B cell (primary cell): ENCODE data around the gene CCNL1. TPM values are rescaled to one million over a fixed set of nuclear protein-coding genes. Genes with fewer than 3 reads are reported as not detected.

Experiments
- ATAC-seq: fragments of 200-7000 bp; cut with Tn5 transposase; one replicate; pipeline ENCODE4 v1.10.0; 2021; ENCODE audit warnings: low read depth, mild to moderate bottlenecking, moderate number of reproducible peaks, moderate library complexity
- CTCF ChIA-PET: fragments of 350-600 bp; sonication (Branson Sonifier 250); formaldehyde crosslinking; loops from one replicate; lab custom pipeline; 2021; ENCODE audit warnings: antibody characterized with exemption, inconsistent platforms; lab: Charles Lee
- POLR2A ChIA-PET: fragments of 350-600 bp; sonication (Branson Sonifier 250); formaldehyde crosslinking; loops from one replicate; lab custom pipeline; 2021; ENCODE audit warnings: antibody characterized with exemption; lab: Charles Lee
- DNase-seq: peaks from one replicate; pipeline ENCODE4 v3.0.0; 2013
- H2AFZ ChIP-seq: 2 replicates; pipeline ENCODE4 v1.6.1; 2012; ENCODE audit warnings: mild to moderate bottlenecking, low read depth, low read length; ENCODE audit not compliant: insufficient read depth, poor library complexity, severe bottlenecking
- H3K27ac ChIP-seq, 2 donors: 1 replicate in 1 of 2; 2 replicates in 1 of 2; pipeline ENCODE4 v1.5.1; 2012 to 2013; ENCODE audit warnings: low read length in 2 of 2, mild to moderate bottlenecking in 2 of 2, moderate library complexity in 1 of 2
- H3K27me3 ChIP-seq, 4 experiments: fragments of 200-600 bp in 1 of 4; sonication (generic) in 1 of 4; replicated peaks in 1 of 4; 1 replicate in 2 of 4; 2 replicates in 2 of 4; pipeline versions ENCODE4 v1.6.1 to v1.7.0; 2013 to 2016; ENCODE audit warnings: low read length in 3 of 4, mild to moderate bottlenecking in 2 of 4, mixed read lengths in 1 of 4, moderate library complexity in 1 of 4; ENCODE audit not compliant: insufficient read depth in 4 of 4, control insufficient read depth in 3 of 4; ENCODE audit errors: control extremely low read depth in 1 of 4
- H3K36me3 ChIP-seq, 2 experiments: replicated peaks in 1 of 2; 1 replicate in 1 of 2; 2 replicates in 1 of 2; pipeline versions ENCODE4 v1.6.1 to v1.7.1; 2013; ENCODE audit warnings: low read length in 1 of 2; ENCODE audit not compliant: insufficient read depth in 2 of 2, control insufficient read depth in 1 of 2; ENCODE audit errors: control extremely low read depth in 1 of 2, extremely low read depth in 1 of 2
- H3K4me1 ChIP-seq, 2 donors: fragments of 200-600 bp in 1 of 2; sonication (generic) in 1 of 2; 1 replicate in 1 of 2; 2 replicates in 1 of 2; pipeline versions ENCODE4 v1.5.1 to v1.6.1; 2013 to 2017; ENCODE audit warnings: low read length in 2 of 2; ENCODE audit not compliant: control insufficient read depth in 2 of 2, insufficient read depth in 2 of 2
- H3K4me2 ChIP-seq: replicated peaks from 2 replicates; pipeline ENCODE3; 2012; ENCODE audit warnings: mild to moderate bottlenecking, low read depth, low read length; ENCODE audit not compliant: poor library complexity, severe bottlenecking
- H3K4me3 ChIP-seq, 5 experiments: fragments of 200-600 bp in 1 of 5; sonication (generic) in 1 of 5; 1 replicate in 3 of 5; 2 replicates in 2 of 5; pipeline versions ENCODE4 v1.5.1 to v1.7.0; 2011 to 2016; ENCODE audit warnings: low read length in 4 of 5, mild to moderate bottlenecking in 4 of 5, low read depth in 2 of 5, control low read depth in 1 of 5, moderate library complexity in 1 of 5; ENCODE audit not compliant: insufficient read depth in 1 of 5; ENCODE audit errors: control extremely low read depth in 1 of 5, extremely low read depth in 1 of 5
- H3K79me2 ChIP-seq: fragments of 200-600 bp; sonication (generic); one replicate; pipeline ENCODE4 v1.6.0; 2016; ENCODE audit warnings: low read length; ENCODE audit not compliant: control insufficient read depth, insufficient read depth
- H3K9ac ChIP-seq: fragments of 200-600 bp; sonication (generic); 2 replicates; pipeline ENCODE4 v1.6.1; 2017; ENCODE audit warnings: mild to moderate bottlenecking, low read length, moderate library complexity
- H3K9me3 ChIP-seq, 3 donors: one replicate each; pipeline versions ENCODE4 v1.6.1 to v1.7.1; 2013; ENCODE audit warnings: low read length in 2 of 3; ENCODE audit not compliant: control insufficient read depth in 2 of 3, insufficient read depth in 1 of 3; ENCODE audit errors: control extremely low read depth in 1 of 3
- H4K20me1 ChIP-seq: 2 replicates; pipeline ENCODE4 v1.6.0; 2012; ENCODE audit warnings: mild to moderate bottlenecking, low read length; ENCODE audit not compliant: insufficient read depth, control insufficient read depth, poor library complexity, severe bottlenecking
- H3K27ac Mint-ChIP-seq: one replicate; pipeline ENCODE4 v1.8.0; 2021; ENCODE audit warnings: mixed read lengths
- H3K27me3 Mint-ChIP-seq: one replicate; pipeline ENCODE4 v1.8.0; 2021; ENCODE audit warnings: mixed read lengths
- H3K4me1 Mint-ChIP-seq: one replicate; pipeline ENCODE4 v1.8.0; 2021; ENCODE audit warnings: mixed read lengths
- H3K4me3 Mint-ChIP-seq: one replicate; pipeline ENCODE4 v1.8.0; 2021; ENCODE audit warnings: mixed read lengths
- H3K9me3 Mint-ChIP-seq: one replicate; pipeline ENCODE4 v1.8.0; 2022; ENCODE audit warnings: mixed read lengths; ENCODE audit not compliant: insufficient read depth
- CTCF ChIP-seq: fragments of 200-600 bp; IDR thresholded peaks from one replicate; pipeline ENCODE4 v1.8.0; 2022; ENCODE audit warnings: antibody characterized with exemption, mild to moderate bottlenecking
- EZH2 ChIP-seq: IDR thresholded peaks from 2 replicates; pipeline ENCODE4 v1.6.1; 2012; ENCODE audit warnings: borderline replicate concordance, low read depth, mild to moderate bottlenecking, moderate library complexity, low read length; ENCODE audit not compliant: insufficient read depth, poor library complexity, severe bottlenecking
- WGBS: methylation state at CpG from one replicate; pipeline ENCODE4 v1.1.5; 2013; ENCODE audit warnings: missing lambda C conversion rate; ENCODE audit not compliant: insufficient coverage; 5-methylcytosine and 5-hydroxymethylcytosine counted together
- intact Hi-C: fragments of 100-400 bp; cut with micrococcal nuclease; formaldehyde crosslinking; loops from one replicate; pipeline ENCODE4 v1.10.0; 2022
- polyA plus RNA-seq: library from polyadenylated mRNA; depleted of rRNA; stranded (reverse); fragments of >200 nt; gene quantifications from 2 replicates; pipeline ENCODE4 v1.2.3, GENCODE V29; 2012
- total RNA-seq, 2 donors: library from RNA; stranded (reverse); fragments of 120-200 nt in 1 of 2; gene quantifications; 1 replicate in 1 of 2; 2 replicates in 1 of 2; pipeline versions ENCODE4 v1.2.3 to v1.2.4, GENCODE V29; 2013 to 2022

CCNL1 gene
- total and polyA plus RNA-seq, 2 donors (not counting 1 experiment from before 2014, with no cell fraction given): 322 to 655 TPM

DNA sequence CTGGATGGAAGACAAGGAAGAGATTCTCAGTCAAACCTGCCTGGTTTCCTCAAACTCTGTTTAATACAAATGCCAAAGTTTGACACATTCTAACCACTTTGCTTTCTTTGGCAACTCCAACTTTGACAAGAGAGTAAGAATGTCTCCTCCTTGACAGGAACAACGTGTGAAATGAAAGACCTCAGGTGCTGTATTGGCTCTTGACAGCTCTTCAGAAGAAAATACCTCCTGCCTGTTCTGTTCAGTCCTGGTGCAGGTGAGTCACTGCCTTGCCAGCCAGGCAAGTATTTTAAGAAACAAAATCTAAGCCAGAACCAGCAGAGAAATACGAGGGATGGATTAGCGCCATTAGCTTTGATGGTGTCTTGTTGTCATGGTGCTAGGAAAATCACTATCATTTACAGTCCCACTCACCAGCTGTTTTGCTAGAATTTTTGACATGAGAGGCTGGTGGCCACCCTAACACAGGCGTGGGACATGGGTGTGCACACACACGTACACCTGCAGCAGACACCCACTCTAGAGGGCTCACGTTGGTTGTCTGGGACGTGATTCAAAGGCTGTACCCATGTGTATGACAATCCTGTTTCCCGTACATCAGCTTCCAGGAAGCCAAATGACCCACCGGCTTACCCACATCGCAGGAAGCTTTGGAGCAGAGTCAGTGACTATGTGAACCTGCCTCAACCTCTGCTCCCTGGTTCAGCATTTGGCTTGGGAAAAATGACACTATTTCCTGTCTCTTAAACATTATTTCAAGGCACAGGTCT lies 60.4 kb downstream of the CCNL1 start:
- 96% methylated on average over 8 of the region's 10 CpGs for WGBS
- CTCF ChIA-PET: interaction anchor here (0.5 to 1.5 kb wide), 4 partner anchors 10 to 438 kb away, joined by 3 to 4 read pairs (median 4); no protein-coding TSS in a partner anchor
- no peak overlapping the region for H3K4me2 ChIP-seq
- intact Hi-C loops: no loop called here
- peaks cover 15 to 17% of the 10 kb centered on the region in 2 donors for H3K4me1 ChIP-seq
- no peaks in the 10 kb centered on the region for H3K79me2 ChIP-seq
- peaks cover 0 to 4% (median 0%) of the 10 kb centered on the region in 4 experiments for H3K27me3 ChIP-seq
- H2AFZ ChIP-seq: no peak overlapping the region
- POLR2A ChIA-PET: no interaction called here
- no peak overlapping the region for H3K27ac ChIP-seq
- H3K27ac Mint-ChIP-seq: no peak overlapping the region
- H3K27me3 Mint-ChIP-seq: peaks cover 4% of the 10 kb centered on the region
- no peak for ATAC-seq
- no peaks in the 10 kb centered on the region for H3K9me3 ChIP-seq
- no peak overlapping the region for H3K4me3 Mint-ChIP-seq
- H3K9ac ChIP-seq: no peak overlapping the region
- peaks cover 16% of the 10 kb centered on the region for H3K4me1 Mint-ChIP-seq
- TF ChIP-seq EZH2: no peak
- TF ChIP-seq CTCF: no peak
- H4K20me1 ChIP-seq: no peaks in the 10 kb centered on the region
- no peak overlapping the region for H3K4me3 ChIP-seq
- H3K36me3 ChIP-seq: no peaks in the 10 kb centered on the region
- no peak for DNase-seq
- H3K9me3 Mint-ChIP-seq: no peaks in the 10 kb centered on the region

GRCh38 chr3:157098823-157099185 lies 61.1 kb downstream of the CCNL1 start:
- ChIA-PET CTCF (interaction anchor here (0.7 to 1.3 kb wide), 3 partner anchors 17 to 39 kb away, joined by 3 to 4 read pairs (median 4); no protein-coding TSS in a partner anchor), POLR2A (interaction anchor here (1.3 kb wide), 1 partner anchor 10 kb away, joined by 4 read pairs; no protein-coding TSS in a partner anchor)
- no peak for DNase-seq
- Histone ChIP-seq H3K4me3 (no peak overlapping the region), H3K9ac (no peak overlapping the region), H3K27me3 (peaks cover 0 to 4% (median 0%) of the 10 kb centered on the region in 4 experiments), H3K27ac (no peak overlapping the region), H2AFZ (no peak overlapping the region), H4K20me1 (no peaks in the 10 kb centered on the region), H3K36me3 (no peaks in the 10 kb centered on the region), H3K4me1 (peaks cover 8 to 10% of the 10 kb centered on the region in 2 donors), H3K4me2 (no peak overlapping the region), H3K79me2 (no peaks in the 10 kb centered on the region), H3K9me3 (no peaks in the 10 kb centered on the region)
- no peak overlapping the region for H3K27ac Mint-ChIP-seq
- ATAC-seq: no peak
- intact Hi-C loops: no loop called here
- no peaks in the 10 kb centered on the region for H3K9me3 Mint-ChIP-seq
- no peak overlapping the region for H3K4me3 Mint-ChIP-seq
- H3K27me3 Mint-ChIP-seq: peaks cover 7% of the 10 kb centered on the region
- 100% methylated on average over 1 of the region's 3 CpGs for WGBS
- TF ChIP-seq CTCF (no peak), EZH2 (no peak)
- peaks cover 9% of the 10 kb centered on the region for H3K4me1 Mint-ChIP-seq
